ENCODE results near the gene GDA. TPM values are rescaled to one million over a fixed set of nuclear protein-coding genes. Genes with fewer than 3 reads are reported as not detected.

The GDA gene
- total RNA-seq, 1 experiment from 2014 or later: 5.0 TPM

DNA sequence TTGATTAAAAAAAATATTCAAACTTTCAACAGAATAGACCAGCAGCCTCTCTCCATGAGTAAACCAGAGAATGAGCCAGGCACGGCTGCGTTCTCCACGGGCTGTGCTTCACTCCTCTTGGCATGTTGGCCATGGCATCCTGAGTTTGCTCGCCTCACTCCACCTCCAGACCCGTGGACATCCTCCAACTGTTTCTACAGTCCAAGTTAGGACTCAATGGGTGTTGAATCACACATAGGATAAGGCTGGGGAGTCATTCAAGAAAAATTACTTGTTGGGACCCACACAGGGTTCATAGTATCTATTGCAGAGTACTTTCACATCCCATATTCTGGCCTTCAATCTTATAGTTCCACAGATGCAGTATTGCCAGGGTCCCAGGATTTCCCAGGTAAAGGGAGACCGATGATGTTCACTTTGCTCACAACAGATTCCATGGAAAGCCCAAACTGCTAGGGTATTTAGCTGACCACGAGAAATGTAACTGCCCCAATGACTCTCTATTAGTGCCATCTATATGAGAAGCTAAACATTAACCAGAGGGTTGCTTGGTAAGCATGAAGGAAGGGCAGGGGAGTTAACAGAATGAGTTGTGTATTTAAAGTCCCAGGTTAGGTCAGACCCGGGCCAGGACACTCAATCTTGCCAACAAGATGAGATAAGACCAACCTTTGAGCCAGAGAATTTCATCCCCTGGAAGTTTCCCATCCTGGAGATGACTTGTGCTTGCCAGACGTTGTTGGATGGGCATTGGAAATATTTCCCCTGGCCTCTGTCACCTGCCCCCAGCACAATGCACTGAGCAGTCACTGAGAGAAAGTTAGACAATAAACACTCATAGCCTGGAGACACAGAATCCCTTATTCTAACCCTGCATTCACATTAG lies 19.7 kb upstream of the GDA start:
- ChIA-PET CTCF (interaction anchor here (0.7 kb wide), 1 partner anchor 471 kb away, joined by 3 read pairs; no protein-coding TSS in a partner anchor), POLR2A (no interaction called here)
- Histone ChIP-seq H3K4me1 (ENCODE audit: control insufficient read depth, insufficient read depth, low read length) (no peaks in the 10 kb centered on the region), H3K27ac (ENCODE audit: low read length) (no peak overlapping the region), H3K9me3 (ENCODE audit: control insufficient read depth, insufficient read depth, low read depth, low read length) (no peaks in the 10 kb centered on the region), H3K36me3 (ENCODE audit: control insufficient read depth, insufficient read depth, low read length) (no peaks in the 10 kb centered on the region), H3K27me3 (ENCODE audit: control insufficient read depth, insufficient read depth, low read length) (no peaks in the 10 kb centered on the region), H3K4me3 (ENCODE audit: low read depth in 2 of 2, low read length in 2 of 2) (no peak overlapping the region)
- no peak for DNase-seq (ENCODE audit: low read depth, low spot score)
- no peak for TF ChIP-seq CTCF (IDR thresholded peaks at IDR 0.05)
- TF ChIP-seq POLR2AphosphoS5 (IDR thresholded peaks at IDR 0.05; ENCODE audit: low read depth, low read length): no peak
- no peak for TF ChIP-seq SIN3A (IDR thresholded peaks at IDR 0.05; ENCODE audit: borderline replicate concordance, insufficient read depth, low read depth, low read length)
- TF ChIP-seq REST (IDR thresholded peaks at IDR 0.05; ENCODE audit: insufficient read depth in 1 of 2, low read depth in 2 of 2, low read length in 1 of 2): no peak
- TF ChIP-seq TCF7L2 (IDR thresholded peaks at IDR 0.05; ENCODE audit: low read depth, low read length): no peak
- in situ Hi-C loops (cut with HindIII; ENCODE audit: low pct_unique_long_range_greater_than_20kb, low sequenced_read_pairs) (no loop called here), intact Hi-C loops (cut with micrococcal nuclease; ENCODE audit: unreplicated experiment) (no loop called here)
- ATAC-seq: no peak
- no TSS peak for BruUV-seq (replicated peaks)

GRCh38 chr9:72130321-72130720 lies 18.9 kb upstream of the GDA start:
- intact Hi-C loops (cut with micrococcal nuclease; ENCODE audit: unreplicated experiment): no loop called here

More at GRCh38 chr9:72130321-72130720, 18.9 kb upstream of the GDA start:
- ATAC-seq (no peak), DNase-seq (ENCODE audit: low read depth, low spot score) (no peak)
- no peak for TF ChIP-seq SIN3A (IDR thresholded peaks at IDR 0.05; ENCODE audit: borderline replicate concordance, insufficient read depth, low read depth, low read length)
- no peak for TF ChIP-seq TCF7L2 (IDR thresholded peaks at IDR 0.05; ENCODE audit: low read depth, low read length)
- TF ChIP-seq REST (IDR thresholded peaks at IDR 0.05; ENCODE audit: insufficient read depth in 1 of 2, low read depth in 2 of 2, low read length in 1 of 2): no peak
- TF ChIP-seq CTCF (IDR thresholded peaks at IDR 0.05): no peak
- TF ChIP-seq POLR2AphosphoS5 (IDR thresholded peaks at IDR 0.05; ENCODE audit: low read depth, low read length): no peak
- CTCF ChIA-PET: no interaction called here
- no peaks in the 10 kb centered on the region for H3K27me3 ChIP-seq (ENCODE audit: control insufficient read depth, insufficient read depth, low read length)
- POLR2A ChIA-PET: no interaction called here
- H3K27ac ChIP-seq (ENCODE audit: low read length): no peak overlapping the region
- no peaks in the 10 kb centered on the region for H3K36me3 ChIP-seq (ENCODE audit: control insufficient read depth, insufficient read depth, low read length)
- in situ Hi-C loops (cut with HindIII; ENCODE audit: low pct_unique_long_range_greater_than_20kb, low sequenced_read_pairs): no loop called here
- no peaks in the 10 kb centered on the region for H3K4me1 ChIP-seq (ENCODE audit: control insufficient read depth, insufficient read depth, low read length)
- H3K9me3 ChIP-seq (ENCODE audit: control insufficient read depth, insufficient read depth, low read depth, low read length): no peaks in the 10 kb centered on the region
- BruUV-seq (replicated peaks): no TSS peak
- H3K4me3 ChIP-seq (ENCODE audit: low read depth in 2 of 2, low read length in 2 of 2): no peak overlapping the region
